ENCODE results near the gene SLC29A4. TPM values are rescaled to one million over a fixed set of nuclear protein-coding genes. Genes with fewer than 3 reads are reported as not detected.

The SLC29A4 gene
- total and polyA plus RNA-seq, 2 of the 4 experiments (the other 2 are of a cell fraction): 2.3 to 7.6 TPM

- TF ChIP-seq CTCF (conservative IDR thresholded peaks at IDR 0.05; ENCODE audit: low read depth, low read length): no peak
Observed at GRCh38 chr7:5295039-5296014, 12.6 kb downstream of the SLC29A4 start (continued).

- no peak overlapping the region for H3K18ac ChIP-seq (ENCODE audit: low read depth, low read length)
- TF ChIP-seq ELK1 (IDR thresholded peaks at IDR 0.05; ENCODE audit: borderline replicate concordance, low read depth, low read length) (no peak), MAZ (IDR thresholded peaks at IDR 0.05; ENCODE audit: borderline replicate concordance, low read depth, low read length) (no peak)
- H4K91ac ChIP-seq (ENCODE audit: insufficient read depth, low read depth, low read length): no peak overlapping the region
- peaks cover 22% of the 10 kb centered on the region for H3K36me3 ChIP-seq (ENCODE audit: control insufficient read depth, insufficient read depth, low read length)
- H3K23ac ChIP-seq (ENCODE audit: low read depth, low read length): no peak overlapping the region
- no peaks in the 10 kb centered on the region for H3K4me1 ChIP-seq (ENCODE audit: control insufficient read depth, insufficient read depth, low read length)
- H3K27me3 ChIP-seq (ENCODE audit: control insufficient read depth, insufficient read depth, low read length): no peaks in the 10 kb centered on the region
- no peak overlapping the region for H2AK5ac ChIP-seq (ENCODE audit: low read depth, low read length)
- no peak overlapping the region for H2AK9ac ChIP-seq (replicated peaks; ENCODE audit: low read depth, low read length, poor library complexity)
- no peak overlapping the region for H2BK20ac ChIP-seq (ENCODE audit: low read depth, low read length)
- no peak overlapping the region for H3K4me2 ChIP-seq (ENCODE audit: low read depth, low read length)
- ChIA-PET CTCF (no interaction called here), POLR2A (ENCODE audit: unreplicated experiment) (no interaction called here)
- H2BK15ac ChIP-seq (ENCODE audit: low read depth, low read length): no peak overlapping the region
- no peak overlapping the region for H3K9ac ChIP-seq (ENCODE audit: low read depth, low read length)
- H2BK5ac ChIP-seq (ENCODE audit: low read depth, low read length, poor library complexity, severe bottlenecking): no peak overlapping the region
- no peaks in the 10 kb centered on the region; the same call in 1 of the 2 replicates for H3K9me3 ChIP-seq (ENCODE audit: control insufficient read depth, insufficient read depth, low read length)
- no peak overlapping the region for H4K8ac ChIP-seq (ENCODE audit: low read depth in 2 of 2, low read length in 2 of 2)
- WGBS, 2 experiments (ENCODE audit: extremely low coverage in 2 of 2, insufficient read length in 1 of 2): 72% methylated on average over 3 of the region's 29 CpGs; no CpG with 5 or more reads in 1 of the 2 experiments
- H3K9me1 ChIP-seq (ENCODE audit: insufficient read depth, low read length): no peaks in the 10 kb centered on the region
- H3K56ac ChIP-seq (ENCODE audit: extremely low read depth, insufficient read depth, low read length): no peak overlapping the region
- dilution Hi-C loops (cut with HindIII; ENCODE audit: low sequenced_read_pairs, unreplicated experiment) (no loop called here), intact Hi-C loops (cut with micrococcal nuclease) (no loop called here), in situ Hi-C loops (cut with MboI; ENCODE audit: low sequenced_read_pairs) (no loop called here)
- H4K5ac ChIP-seq (ENCODE audit: low read depth, low read length): no peak overlapping the region
- no peak overlapping the region for H3K27ac ChIP-seq (ENCODE audit: insufficient read depth, low read length)
- H2BK120ac ChIP-seq (ENCODE audit: low read depth, low read length): no peak overlapping the region
- H3K14ac ChIP-seq (replicated peaks; ENCODE audit: low read depth, low read length): no peak overlapping the region
- H4K20me1 ChIP-seq (ENCODE audit: insufficient read depth, low read length): no peaks in the 10 kb centered on the region
- H3K4ac ChIP-seq (ENCODE audit: low read depth, low read length): no peak overlapping the region
- no peak overlapping the region for H2AFZ ChIP-seq (replicated peaks; ENCODE audit: low read length, poor library complexity)
- ATAC-seq (ENCODE audit: low read depth) (no peak), DNase-seq (no peak)
- no TSS peak for BruUV-seq (replicated peaks)
- no peak overlapping the region for H3K4me3 ChIP-seq (ENCODE audit: insufficient read depth, low read depth, low read length)
- H3K79me1 ChIP-seq (ENCODE audit: low read depth in 1 of 2, low read length in 2 of 2): no peaks in the 10 kb centered on the region
Observed at GRCh38 chr7:5296015-5296610, 13.4 kb downstream of the SLC29A4 start.
